Heart left ventricle (tissue), 16 donors: Measurements from ENCODE around the gene FHL5. TPM values are rescaled to one million over a fixed set of nuclear protein-coding genes. Genes with fewer than 3 reads are reported as not detected.

Experiments
- ATAC-seq, 4 donors: fragments of 200-7000 bp; cut with Tn5 transposase; one replicate each; pipeline ENCODE4 v1.9.1; 2020 to 2022; ENCODE audit warnings: moderate library complexity in 4 of 4, mild to moderate bottlenecking in 3 of 4, moderate number of reproducible peaks in 1 of 4
- DNase-seq, 5 donors: peaks; one replicate each; pipeline ENCODE4 v3.0.0-alpha.2; 2020
- H3K27ac ChIP-seq, 12 donors: fragments of 200-600 bp; sonication (generic) in 4 of 12; one replicate each; pipeline versions ENCODE4 v1.5.0 to v1.8.0; 2016 to 2022; ENCODE audit warnings: mild to moderate bottlenecking in 2 of 12
- H3K27me3 ChIP-seq, 9 donors: fragments of 200-600 bp; sonication (generic) in 2 of 9; one replicate each; pipeline versions ENCODE4 v1.5.1 to v1.8.0; 2016 to 2022; ENCODE audit warnings: mild to moderate bottlenecking in 3 of 9
- H3K36me3 ChIP-seq, 9 donors: fragments of 200-600 bp; sonication (generic) in 2 of 9; one replicate each; pipeline versions ENCODE4 v1.5.0 to v1.8.0; 2018 to 2022; ENCODE audit warnings: mild to moderate bottlenecking in 2 of 9
- H3K4me1 ChIP-seq, 12 donors: fragments of 200-600 bp; sonication (generic) in 4 of 12; one replicate each; pipeline versions ENCODE4 v1.5.0 to v1.8.0; 2016 to 2022; ENCODE audit warnings: mild to moderate bottlenecking in 3 of 12
- H3K4me3 ChIP-seq, 12 donors: fragments of 200-600 bp; sonication (generic) in 4 of 12; one replicate each; pipeline versions ENCODE4 v1.5.0 to v1.8.0; 2017 to 2022; ENCODE audit warnings: mild to moderate bottlenecking in 9 of 12, moderate library complexity in 4 of 12
- H3K9me3 ChIP-seq, 12 donors: fragments of 200-600 bp; sonication (generic) in 4 of 12; one replicate each; pipeline versions ENCODE4 v1.5.0 to v1.8.0; 2016 to 2022; ENCODE audit warnings: mild to moderate bottlenecking in 1 of 12
- POLR2A ChIP-seq, 2 donors: fragments of 450-650 bp; IDR thresholded peaks; one replicate each; pipeline ENCODE4 v1.6.1; 2017; ENCODE audit warnings: antibody characterized with exemption in 2 of 2, mild to moderate bottlenecking in 2 of 2, moderate library complexity in 2 of 2
- whole genome bisulfite sequencing, 4 donors: extraction: QIAGEN DNeasy Blood & Tissue Kit in 2 of 4; methylation state at CpG; one replicate each; pipeline versions ENCODE4 v1.1.5 to v1.1.7; 2013 to 2018; 5-methylcytosine and 5-hydroxymethylcytosine counted together
- intact Hi-C, 10 donors: fragments of 100-400 bp; cut with DNase I; formaldehyde crosslinking; loops; one replicate each; pipeline versions ENCODE4 v1.11.1 to v1.14.2; 2022
- polyA plus RNA-seq, 2 donors: library from polyadenylated mRNA; stranded (reverse); fragments of 200-250 nt; gene quantifications; one replicate each; pipeline ENCODE4 v1.2.3, GENCODE V29; 2013
- total RNA-seq, 9 donors: library from RNA; depleted of rRNA in 2 of 9; stranded (reverse); fragments of >200 nt in 2 of 9; fragmentation: NEBNext Ultra II Directional in 3 of 9; extraction: Animal tissue kit (Norgen Biotek cat#: 25700) in 3 of 9; gene quantifications; one replicate each; pipeline versions ENCODE4 v1.1.0 to v1.2.4, GENCODE V29; 2016 to 2023
- TF ChIP-seq, protein P1 (sequence below), 12 donors: fragments of 200-600 bp; sonication (generic) in 4 of 12; IDR thresholded peaks; one replicate each; pipeline versions ENCODE4 v1.5.0 to v1.8.0; 2018 to 2022; ENCODE audit warnings: antibody characterized with exemption in 12 of 12, mild to moderate bottlenecking in 5 of 12
- donor health status: ischemic (EF 13 %, LVEDD 7.1; RV severe dilation, severe dysfunction).
- donor health status: healthy with polysubstance abuse.
- donor health status: DM: no; HTN: yes; CAD: no.
- donor health status: DM: no; HTN: no; CAD: no.
- donor health status: ischemic (EF 25% LVEDD 6.9; RV normal size, moderate dysfunction).
- donor health status: ischemic (EF 25% LVEDD 5.7; RV mildly dilated, moderate dysfunction).
- donor health status: healthy.
- donor health status: DM: yes; HTN: yes; CAD: no.
- donor health status: ischemic (EF 35%, LVEDD 5.7; RV mildly dilated, moderate dysfunction).
- donor health status: nonischemic (EF 11% LVEDD 7.7; RV severe dilation, severe dysfunction).
- donor health status: DM: yes; HTN: yes; CAD: no.
- donor health status: PGD.
- donor health status: ischemic (EF 29% LVEDD 5.4; RV normal size, mild dysfunction).
- donor health status: nonischemic (EF 23%, LVEDD 6.1; RV moderate dilation, normal function).

The FHL5 gene
- total and polyA plus RNA-seq, 11 donors: 1.5 to 17.9 (median 4.1) TPM

GRCh38 chr6:96657344-96657743 lies 94.4 kb downstream of the FHL5 start:
- H3K27me3 ChIP-seq: no peaks in the 10 kb centered on the region
- WGBS, 4 donors: 59 to 70% (median 68%) methylated on average over 2 to 5 of the region's 5 CpGs
- H3K4me3 ChIP-seq: no peak overlapping the region
- ATAC-seq (no peak), DNase-seq (no peak)
- TF ChIP-seq, protein P1, sequence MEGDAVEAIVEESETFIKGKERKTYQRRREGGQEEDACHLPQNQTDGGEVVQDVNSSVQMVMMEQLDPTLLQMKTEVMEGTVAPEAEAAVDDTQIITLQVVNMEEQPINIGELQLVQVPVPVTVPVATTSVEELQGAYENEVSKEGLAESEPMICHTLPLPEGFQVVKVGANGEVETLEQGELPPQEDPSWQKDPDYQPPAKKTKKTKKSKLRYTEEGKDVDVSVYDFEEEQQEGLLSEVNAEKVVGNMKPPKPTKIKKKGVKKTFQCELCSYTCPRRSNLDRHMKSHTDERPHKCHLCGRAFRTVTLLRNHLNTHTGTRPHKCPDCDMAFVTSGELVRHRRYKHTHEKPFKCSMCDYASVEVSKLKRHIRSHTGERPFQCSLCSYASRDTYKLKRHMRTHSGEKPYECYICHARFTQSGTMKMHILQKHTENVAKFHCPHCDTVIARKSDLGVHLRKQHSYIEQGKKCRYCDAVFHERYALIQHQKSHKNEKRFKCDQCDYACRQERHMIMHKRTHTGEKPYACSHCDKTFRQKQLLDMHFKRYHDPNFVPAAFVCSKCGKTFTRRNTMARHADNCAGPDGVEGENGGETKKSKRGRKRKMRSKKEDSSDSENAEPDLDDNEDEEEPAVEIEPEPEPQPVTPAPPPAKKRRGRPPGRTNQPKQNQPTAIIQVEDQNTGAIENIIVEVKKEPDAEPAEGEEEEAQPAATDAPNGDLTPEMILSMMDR (IDR thresholded peaks at IDR 0.05): no peak
- TF ChIP-seq POLR2A (IDR thresholded peaks at IDR 0.05): no peak
- H3K9me3 ChIP-seq: peaks cover 0 to 3% (median 0%) of the 10 kb centered on the region in 12 donors
- no peaks in the 10 kb centered on the region for H3K4me1 ChIP-seq
- no peaks in the 10 kb centered on the region for H3K36me3 ChIP-seq
- H3K27ac ChIP-seq: no peak overlapping the region
- intact Hi-C loops: no loop called here

- TF ChIP-seq, protein P1 (IDR thresholded peaks at IDR 0.05): no peak
- TF ChIP-seq POLR2A (IDR thresholded peaks at IDR 0.05): no peak
- DNase-seq (no peak), ATAC-seq (no peak)
- peaks cover 0 to 8% (median 0%) of the 10 kb centered on the region in 12 donors for H3K9me3 ChIP-seq
- intact Hi-C loops: no loop called here
- no peaks in the 10 kb centered on the region for H3K4me1 ChIP-seq
- WGBS, 4 donors: 71 to 79% (median 76%) methylated on average over 4 of the region's 4 CpGs
- no peak overlapping the region for H3K27ac ChIP-seq
- H3K36me3 ChIP-seq: no peaks in the 10 kb centered on the region
- no peak overlapping the region for H3K4me3 ChIP-seq
- H3K27me3 ChIP-seq: no peaks in the 10 kb centered on the region
Observed at GRCh38 chr6:96659084-96659845, 96.3 kb downstream of the FHL5 start.

Other genes with a start within 250 kb of the FHL5 start
- gene UFL1, start 41.3 kb upstream of the FHL5 start, total RNA-seq: 10 to 100 TPM; 19.0 to 30.3 (median 24.8) TPM
- gene UFL1, start 41.3 kb upstream of the FHL5 start, polyA plus RNA-seq: 10 to 100 TPM; 10.3 to 15.1 TPM